Measurements from ENCODE around the gene TSHR.

Gene TSHR

DNA sequence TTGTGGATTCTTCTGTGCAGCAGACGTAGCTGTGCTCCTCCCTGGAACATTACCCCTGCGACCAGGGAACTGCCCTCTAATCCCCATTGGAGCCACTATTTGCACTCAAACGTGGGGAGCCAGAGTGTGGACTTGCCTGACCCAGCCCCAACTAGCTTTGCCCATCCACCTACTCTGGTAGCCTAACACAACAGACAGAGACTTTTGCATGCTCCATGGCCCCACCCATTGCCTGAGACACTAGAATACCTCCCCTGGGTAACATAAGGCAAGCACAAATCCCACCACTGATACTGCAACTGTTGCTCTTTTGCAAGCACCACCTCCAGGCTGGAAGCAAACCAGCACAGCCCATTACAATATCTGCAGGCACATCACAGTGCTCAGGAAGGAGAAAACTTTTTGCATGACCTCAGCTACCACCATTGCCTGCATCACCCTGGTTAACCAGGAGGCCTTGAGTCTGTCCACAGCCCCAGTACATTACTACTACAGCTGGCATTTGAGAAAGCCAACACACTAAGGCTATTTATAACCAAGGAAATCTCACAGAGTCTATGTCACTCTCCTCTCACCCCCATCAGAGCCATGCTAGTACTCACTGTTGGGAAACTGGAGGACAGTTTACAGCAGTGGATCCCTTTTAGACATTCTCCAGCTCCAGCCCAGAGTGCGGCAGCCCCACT, 28.9 kb upstream of the TSHR start:
- TF ChIP-seq CTCF (IDR thresholded peaks at IDR 0.05) = no peak
- no peak overlapping the region for H3K27ac ChIP-seq

- H3K27ac ChIP-seq = no peak overlapping the region
- TF ChIP-seq CTCF (IDR thresholded peaks at IDR 0.05) (peak; percentile 27), ZFX (IDR thresholded peaks at IDR 0.05; ENCODE audit: borderline replicate concordance) (no peak)
Observed at GRCh38 chr14:80927083-80927989, 28.1 kb upstream of the TSHR start.

- no peak overlapping the region for H3K27ac ChIP-seq
- TF ChIP-seq CTCF (IDR thresholded peaks at IDR 0.05) = no peak
- no peak for TF ChIP-seq ZFX (IDR thresholded peaks at IDR 0.05; ENCODE audit: borderline replicate concordance)
Observed at GRCh38 chr14:80930095-80930494, 25.3 kb upstream of the TSHR start.

DNA sequence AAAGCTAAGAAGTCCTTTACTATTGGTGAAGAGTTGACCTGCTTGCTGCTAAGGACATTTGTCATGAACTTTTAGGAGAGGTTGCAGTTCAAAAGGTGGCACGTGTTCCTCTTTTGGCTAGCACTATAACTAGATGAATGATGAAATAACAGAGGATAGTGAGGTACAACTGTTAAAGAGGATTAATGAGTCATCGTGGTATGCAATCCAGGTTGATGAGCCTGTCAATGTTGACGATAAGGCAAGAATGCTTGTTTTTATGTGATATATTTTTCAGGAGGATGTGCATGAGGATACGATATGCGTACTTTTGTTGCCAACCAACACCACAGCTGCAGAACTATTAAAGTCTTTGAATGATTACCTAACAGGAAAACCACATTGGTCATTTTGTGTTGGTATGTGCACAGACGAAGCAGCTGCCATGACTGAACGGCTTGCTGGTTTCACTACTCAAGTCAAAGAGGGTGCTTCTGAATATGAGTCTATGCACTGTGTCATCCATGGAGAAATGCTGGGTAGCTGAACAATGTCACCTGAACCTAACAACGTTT, 24.5 kb upstream of the TSHR start:
- TF ChIP-seq ZFX (IDR thresholded peaks at IDR 0.05; ENCODE audit: borderline replicate concordance) (no peak), CTCF (IDR thresholded peaks at IDR 0.05) (no peak)
- H3K27ac ChIP-seq = no peak overlapping the region

DNA sequence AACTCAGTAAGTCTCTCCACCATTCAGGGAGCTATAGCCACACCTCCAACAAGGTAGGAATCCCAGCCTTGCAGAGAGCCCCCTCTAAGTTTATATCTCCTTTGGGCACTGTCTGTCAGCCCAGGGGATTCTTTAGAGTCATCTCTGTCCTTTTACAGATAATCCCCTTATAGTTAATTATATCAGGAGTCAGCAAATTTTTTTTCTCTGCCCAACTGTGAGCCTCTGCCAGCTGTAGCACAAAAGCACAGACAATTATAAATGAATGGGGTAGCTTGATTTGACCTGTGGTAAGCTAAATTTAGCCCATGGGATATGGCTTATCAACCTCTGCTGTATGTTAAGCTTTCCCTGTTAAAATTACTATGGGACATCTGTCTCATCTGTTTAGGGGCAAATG, 22.1 kb upstream of the TSHR start:
- no peak overlapping the region for H3K27ac ChIP-seq

DNA sequence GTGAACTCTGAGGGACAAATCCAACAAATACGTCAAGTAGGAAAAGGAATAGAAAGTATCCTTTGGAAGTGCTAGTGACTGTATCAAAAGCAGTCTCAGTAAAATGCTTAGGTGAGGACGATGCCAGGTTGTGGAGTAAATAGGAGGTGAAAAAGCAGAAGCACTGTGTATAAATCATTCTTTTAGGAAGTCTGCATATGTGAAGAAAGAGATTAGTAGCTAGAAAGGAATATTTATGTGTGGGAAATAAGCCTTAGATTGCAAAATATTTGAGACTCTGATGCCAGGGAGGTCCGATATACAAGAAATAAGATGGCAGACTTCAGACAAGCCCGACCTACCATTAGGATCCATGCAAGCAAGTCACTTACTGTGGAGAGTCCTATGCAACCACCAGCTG, 21.7 kb upstream of the TSHR start:
- TF ChIP-seq CTCF (IDR thresholded peaks at IDR 0.05) (no peak), ZFX (IDR thresholded peaks at IDR 0.05; ENCODE audit: borderline replicate concordance) (no peak)
- no peak overlapping the region for H3K27ac ChIP-seq

More for the DNA sequence above, 22.1 kb upstream of the TSHR start:
- TF ChIP-seq ZFX (IDR thresholded peaks at IDR 0.05; ENCODE audit: borderline replicate concordance) = no peak
- TF ChIP-seq CTCF (IDR thresholded peaks at IDR 0.05) = no peak

GRCh38 chr14:80940146-80940545, 15.3 kb upstream of the TSHR start:
- TF ChIP-seq CTCF (IDR thresholded peaks at IDR 0.05) = no peak
- no peak for TF ChIP-seq ZFX (IDR thresholded peaks at IDR 0.05; ENCODE audit: borderline replicate concordance)
- H3K27ac ChIP-seq = no peak overlapping the region
